ENCODE data around the gene GRK5. TPM values are rescaled to one million over a fixed set of nuclear protein-coding genes. Genes with fewer than 3 reads are reported as not detected.

GRK5 gene
- total RNA-seq, 2 donors from 2014 or later, result 3.4 to 4.9 TPM

- no peak overlapping the region for H3K27ac ChIP-seq
- intact Hi-C loops (cut with DNase I), result no loop called here
- WGBS, 2 donors, result 80 to 83% methylated on average over 3 to 4 of the region's 4 CpGs
- ATAC-seq (no peak), DNase-seq (no peak)
- no peaks in the 10 kb centered on the region for H3K36me3 ChIP-seq (replicated peaks in 1 of 2; ENCODE audit: insufficient read depth in 1 of 2, low read depth in 2 of 2)
- H3K9me3 ChIP-seq, result no peaks in the 10 kb centered on the region
- H3K4me1 ChIP-seq, result peaks cover 25% of the 10 kb centered on the region
- no peak for TF ChIP-seq POLR2A (IDR thresholded peaks at IDR 0.05)
- TF ChIP-seq, protein P1, sequence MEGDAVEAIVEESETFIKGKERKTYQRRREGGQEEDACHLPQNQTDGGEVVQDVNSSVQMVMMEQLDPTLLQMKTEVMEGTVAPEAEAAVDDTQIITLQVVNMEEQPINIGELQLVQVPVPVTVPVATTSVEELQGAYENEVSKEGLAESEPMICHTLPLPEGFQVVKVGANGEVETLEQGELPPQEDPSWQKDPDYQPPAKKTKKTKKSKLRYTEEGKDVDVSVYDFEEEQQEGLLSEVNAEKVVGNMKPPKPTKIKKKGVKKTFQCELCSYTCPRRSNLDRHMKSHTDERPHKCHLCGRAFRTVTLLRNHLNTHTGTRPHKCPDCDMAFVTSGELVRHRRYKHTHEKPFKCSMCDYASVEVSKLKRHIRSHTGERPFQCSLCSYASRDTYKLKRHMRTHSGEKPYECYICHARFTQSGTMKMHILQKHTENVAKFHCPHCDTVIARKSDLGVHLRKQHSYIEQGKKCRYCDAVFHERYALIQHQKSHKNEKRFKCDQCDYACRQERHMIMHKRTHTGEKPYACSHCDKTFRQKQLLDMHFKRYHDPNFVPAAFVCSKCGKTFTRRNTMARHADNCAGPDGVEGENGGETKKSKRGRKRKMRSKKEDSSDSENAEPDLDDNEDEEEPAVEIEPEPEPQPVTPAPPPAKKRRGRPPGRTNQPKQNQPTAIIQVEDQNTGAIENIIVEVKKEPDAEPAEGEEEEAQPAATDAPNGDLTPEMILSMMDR (IDR thresholded peaks at IDR 0.05), result no peak
- no peak overlapping the region for H3K4me3 ChIP-seq
- H3K27me3 ChIP-seq, result no peaks in the 10 kb centered on the region
These were observed 211.0 kb downstream of the GRK5 start for GRCh38 chr10:119418362-119418761.

GRCh38 chr10:119419931-119420330, 212.6 kb downstream of the GRK5 start:
- Histone ChIP-seq H3K4me1 (peaks cover 25% of the 10 kb centered on the region), H3K36me3 (replicated peaks in 1 of 2; ENCODE audit: insufficient read depth in 1 of 2, low read depth in 2 of 2) (no peaks in the 10 kb centered on the region), H3K27me3 (no peaks in the 10 kb centered on the region), H3K9me3 (no peaks in the 10 kb centered on the region), H3K4me3 (no peak overlapping the region), H3K27ac (no peak overlapping the region)
- intact Hi-C loops (cut with DNase I), result no loop called here
- no peak for ATAC-seq
- DNase-seq, result no peak
- WGBS, 2 donors, result 85 to 88% methylated on average over 2 of the region's 2 CpGs
- TF ChIP-seq, protein P1 (IDR thresholded peaks at IDR 0.05), result no peak
- no peak for TF ChIP-seq POLR2A (IDR thresholded peaks at IDR 0.05)

GRCh38 chr10:119420950-119421875, 213.8 kb downstream of the GRK5 start:
- no peaks in the 10 kb centered on the region for H3K9me3 ChIP-seq
- no peak overlapping the region for H3K27ac ChIP-seq
- H3K36me3 ChIP-seq (replicated peaks in 1 of 2; ENCODE audit: insufficient read depth in 1 of 2, low read depth in 2 of 2), result no peaks in the 10 kb centered on the region
- TF ChIP-seq, protein P1 (IDR thresholded peaks at IDR 0.05), result no peak
- TF ChIP-seq POLR2A (IDR thresholded peaks at IDR 0.05), result no peak
- intact Hi-C loops (cut with DNase I), result no loop called here
- no peaks in the 10 kb centered on the region for H3K27me3 ChIP-seq
- no peak for DNase-seq
- H3K4me3 ChIP-seq, result no peak overlapping the region
- no peak for ATAC-seq
- WGBS, 2 donors, result 47 to 59% methylated on average over 10 to 13 of the region's 13 CpGs
- H3K4me1 ChIP-seq, result peaks cover 25% of the 10 kb centered on the region

GRCh38 chr10:119421891-119422681, 214.7 kb downstream of the GRK5 start:
- Histone ChIP-seq H3K9me3 (no peaks in the 10 kb centered on the region), H3K27me3 (no peaks in the 10 kb centered on the region), H3K36me3 (replicated peaks in 1 of 2; ENCODE audit: insufficient read depth in 1 of 2, low read depth in 2 of 2) (no peaks in the 10 kb centered on the region), H3K4me3 (no peak overlapping the region), H3K4me1 (peaks cover 25% of the 10 kb centered on the region), H3K27ac (no peak overlapping the region)
- WGBS, 2 donors, result 33 to 34% methylated on average over 10 to 11 of the region's 11 CpGs
- TF ChIP-seq POLR2A (IDR thresholded peaks at IDR 0.05), result no peak
- TF ChIP-seq, protein P1 (IDR thresholded peaks at IDR 0.05), result no peak
- intact Hi-C loops (cut with DNase I), result no loop called here
- ATAC-seq (no peak), DNase-seq (no peak)
